GM21576 (cell line): Measurements from ENCODE around the gene LAMP1.
"Not testable (repeated sequence)": the region's sequence is repeated elsewhere in the genome, so short reads cannot be mapped to it uniquely, and the experiment has no call there.

ENCODE experiments used
- ATAC-seq: cut with Tn5 transposase; IDR thresholded peaks from one replicate; pipeline ENCODE4 v1.9.1; 2021; ENCODE audit warnings: mild to moderate bottlenecking, moderate library complexity; ENCODE audit not compliant: unreplicated experiment

The LAMP1 gene

DNA sequence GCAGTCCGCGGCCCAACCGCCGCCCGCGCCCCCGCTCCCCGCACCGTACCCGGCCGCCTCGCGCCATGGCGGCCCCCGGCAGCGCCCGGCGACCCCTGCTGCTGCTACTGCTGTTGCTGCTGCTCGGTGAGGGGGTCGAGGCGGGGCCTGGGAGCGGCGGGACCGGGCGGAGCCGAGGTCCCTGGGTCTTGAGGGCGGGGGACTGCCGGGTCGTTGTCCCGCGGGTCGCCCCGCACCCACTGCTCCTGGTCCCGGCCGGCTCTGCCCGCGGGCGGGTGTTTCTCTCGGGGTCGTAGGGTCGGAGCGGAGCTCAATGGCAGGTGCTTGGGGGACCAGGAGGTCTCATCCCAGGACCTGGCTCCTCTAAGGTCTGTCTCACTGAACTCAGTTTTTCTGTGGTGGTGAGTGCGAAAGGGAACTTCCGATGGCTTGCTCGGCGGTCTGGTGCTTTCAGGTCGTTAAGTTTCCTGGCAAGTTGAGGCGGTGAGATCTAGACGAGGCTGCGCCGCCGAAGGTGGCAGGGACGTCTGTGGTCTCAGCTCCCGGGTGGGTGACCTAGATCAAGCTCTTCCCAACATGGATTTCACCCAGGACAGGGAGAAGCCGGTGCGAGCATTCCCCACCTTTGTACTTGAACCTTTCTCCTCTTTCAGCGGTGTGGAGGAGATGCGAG, 467 bp downstream of the LAMP1 start:
- peak; percentile 25 for ATAC-seq

- ATAC-seq, result no peak
These were observed 1.3 kb downstream of the LAMP1 start for GRCh38 chr13:113298043-113298945.

DNA sequence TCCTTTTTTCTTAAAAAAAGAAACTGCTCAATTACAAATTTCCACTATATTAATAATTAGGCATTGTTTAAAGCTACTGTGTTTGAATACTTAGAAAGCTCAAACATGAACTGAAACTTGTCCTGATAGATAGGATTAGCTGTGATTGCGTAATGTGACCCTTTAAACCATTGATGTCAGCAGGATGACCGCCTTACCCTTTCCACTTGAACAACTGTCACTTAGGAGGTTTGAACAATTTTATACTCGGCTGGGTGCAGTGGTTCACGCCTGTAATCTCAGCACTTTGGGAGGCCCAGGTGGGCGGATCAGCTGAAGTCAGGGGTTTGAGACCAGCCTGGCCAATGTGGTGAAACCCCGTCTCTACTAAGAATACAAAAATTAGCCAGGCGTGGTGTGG, 2.9 kb downstream of the LAMP1 start:
- no peak for ATAC-seq

- ATAC-seq, result no peak
These were observed 5.9 kb downstream of the LAMP1 start for GRCh38 chr13:113302986-113303385.

GRCh38 chr13:113304121-113304520, 7.1 kb downstream of the LAMP1 start:
- ATAC-seq, result no peak

GRCh38 chr13:113305208-113305607, 8.2 kb downstream of the LAMP1 start:
- no peak for ATAC-seq

DNA sequence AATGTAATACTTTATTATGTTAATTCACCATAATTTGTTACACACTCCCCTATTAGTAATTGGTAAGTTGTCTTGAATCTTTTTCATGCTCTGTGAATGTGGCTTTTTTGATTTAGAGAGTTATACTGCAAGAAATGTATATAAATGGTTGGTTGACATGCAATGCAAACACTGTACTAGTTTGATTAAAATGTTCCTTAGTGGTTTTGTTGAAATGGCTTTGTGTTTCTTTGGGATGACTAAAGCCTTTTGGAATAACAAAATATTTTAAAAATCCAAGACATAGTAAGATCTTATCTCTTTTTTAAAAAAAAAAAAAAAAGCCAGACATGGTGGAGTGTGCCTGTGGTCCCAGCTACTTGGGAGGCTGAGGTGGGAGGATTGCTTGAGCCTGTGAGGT, 10.5 kb downstream of the LAMP1 start:
- ATAC-seq, result no peak

GRCh38 chr13:113309473-113309872, 12.4 kb downstream of the LAMP1 start:
- ATAC-seq, result no peak

DNA sequence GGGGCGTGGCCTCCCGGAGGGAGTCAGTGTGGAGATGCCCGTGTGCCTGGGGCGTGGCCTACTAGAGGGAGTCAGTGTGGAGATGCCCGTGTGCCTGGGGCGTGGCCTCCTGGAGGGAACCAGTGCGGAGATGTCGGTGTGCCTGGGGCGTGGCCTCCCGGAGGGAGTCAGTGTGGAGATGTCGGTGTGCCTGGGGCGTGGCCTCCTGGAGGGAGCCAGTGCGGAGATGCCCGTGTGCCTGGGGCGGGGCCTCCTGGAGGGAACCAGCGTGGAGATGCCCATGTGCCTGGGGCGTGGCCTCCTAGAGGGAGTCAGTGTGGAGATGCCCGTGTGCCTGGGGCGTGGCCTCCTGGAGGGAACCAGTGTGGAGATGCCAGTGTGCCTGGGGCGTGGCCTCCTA, 17.1 kb downstream of the LAMP1 start:
- ATAC-seq, result not testable (repeated sequence)

GRCh38 chr13:113314895-113315470, 17.9 kb downstream of the LAMP1 start:
- not testable (repeated sequence) for ATAC-seq

- ATAC-seq, result no peak
These were observed 19.0 kb downstream of the LAMP1 start for GRCh38 chr13:113315992-113316391.

- no peak for ATAC-seq
These were observed 20.0 kb downstream of the LAMP1 start for GRCh38 chr13:113317031-113317430.

GRCh38 chr13:113318956-113319355, 21.9 kb downstream of the LAMP1 start:
- ATAC-seq, result no peak

DNA sequence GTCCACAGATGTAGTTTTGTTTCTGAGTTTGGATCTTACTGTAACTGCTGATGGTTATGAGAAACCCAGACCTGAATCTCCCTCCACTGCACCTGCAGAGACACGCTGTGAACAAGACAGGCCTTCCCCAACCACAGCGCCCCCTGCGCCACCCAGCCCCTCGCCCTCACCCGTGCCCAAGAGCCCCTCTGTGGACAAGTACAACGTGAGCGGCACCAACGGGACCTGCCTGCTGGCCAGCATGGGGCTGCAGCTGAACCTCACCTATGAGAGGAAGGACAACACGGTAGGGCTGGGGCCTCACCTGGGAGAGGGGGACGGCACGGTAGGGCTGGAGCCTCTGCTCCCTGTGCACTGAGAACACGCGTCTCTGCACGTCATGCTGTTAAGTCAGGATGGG, 22.3 kb downstream of the LAMP1 start:
- no peak for ATAC-seq

DNA sequence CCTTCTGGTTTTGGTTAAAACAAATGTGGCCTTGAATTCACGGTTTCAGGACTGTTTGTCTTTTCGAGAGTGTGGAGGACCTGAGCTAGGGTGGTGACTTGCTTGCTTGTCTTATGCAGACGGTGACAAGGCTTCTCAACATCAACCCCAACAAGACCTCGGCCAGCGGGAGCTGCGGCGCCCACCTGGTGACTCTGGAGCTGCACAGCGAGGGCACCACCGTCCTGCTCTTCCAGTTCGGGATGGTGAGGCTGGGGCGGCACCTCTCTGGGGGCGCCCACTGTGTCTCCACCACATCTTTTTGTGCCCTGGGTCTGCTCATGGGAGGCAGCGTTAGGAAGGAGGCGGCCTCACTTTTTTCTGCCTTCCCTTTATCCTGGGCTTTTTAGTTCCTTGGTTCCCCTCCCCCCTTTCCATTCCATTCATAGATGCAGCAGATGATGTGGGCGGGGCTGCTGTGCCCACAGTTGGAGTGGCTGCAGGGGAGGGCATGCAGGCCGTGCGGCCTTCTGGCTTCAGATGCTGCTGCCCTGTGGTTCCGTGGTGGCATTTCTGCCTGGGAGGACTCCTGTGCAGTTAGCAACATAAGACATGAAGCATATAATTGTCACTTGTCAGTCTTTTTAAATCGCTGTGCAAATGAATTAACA, 23.3 kb downstream of the LAMP1 start:
- no peak for ATAC-seq

GRCh38 chr13:113321546-113321945, 24.5 kb downstream of the LAMP1 start:
- ATAC-seq, result no peak

DNA sequence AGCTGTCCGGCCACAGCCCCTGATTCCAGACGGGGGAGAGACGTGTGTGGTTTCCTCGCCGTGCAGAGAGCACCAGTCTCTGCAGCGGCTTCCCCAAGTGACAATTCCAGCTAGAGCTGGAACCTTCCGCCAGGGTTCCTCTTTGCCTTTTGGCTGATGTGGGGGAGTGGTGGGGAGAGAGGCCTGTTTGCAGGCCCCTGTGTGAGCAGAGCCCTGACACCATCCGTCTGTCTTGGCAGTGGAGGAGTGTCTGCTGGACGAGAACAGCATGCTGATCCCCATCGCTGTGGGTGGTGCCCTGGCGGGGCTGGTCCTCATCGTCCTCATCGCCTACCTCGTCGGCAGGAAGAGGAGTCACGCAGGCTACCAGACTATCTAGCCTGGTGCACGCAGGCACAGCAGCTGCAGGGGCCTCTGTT, 25.0 kb downstream of the LAMP1 start:
- ATAC-seq, result no peak

GRCh38 chr13:113322890-113323651, 26.0 kb downstream of the LAMP1 start:
- ATAC-seq, result no peak

GRCh38 chr13:113323869-113324268, 26.8 kb downstream of the LAMP1 start:
- no peak for ATAC-seq

GRCh38 chr13:113324398-113324797, 27.4 kb downstream of the LAMP1 start:
- ATAC-seq, result no peak

GRCh38 chr13:113325779-113326178, 28.7 kb downstream of the LAMP1 start:
- ATAC-seq, result no peak
